GM18868 (cell line): ENCODE data around the gene PHF2.
"Not testable (repeated sequence)": the region's sequence is repeated elsewhere in the genome, so short reads cannot be mapped to it uniquely, and the experiment has no call there.

ENCODE experiments used
- ATAC-seq: cut with Tn5 transposase; IDR thresholded peaks from one replicate; pipeline ENCODE4 v1.9.1; 2021; ENCODE audit warnings: mild to moderate bottlenecking, moderate library complexity; ENCODE audit not compliant: unreplicated experiment

PHF2 gene

DNA sequence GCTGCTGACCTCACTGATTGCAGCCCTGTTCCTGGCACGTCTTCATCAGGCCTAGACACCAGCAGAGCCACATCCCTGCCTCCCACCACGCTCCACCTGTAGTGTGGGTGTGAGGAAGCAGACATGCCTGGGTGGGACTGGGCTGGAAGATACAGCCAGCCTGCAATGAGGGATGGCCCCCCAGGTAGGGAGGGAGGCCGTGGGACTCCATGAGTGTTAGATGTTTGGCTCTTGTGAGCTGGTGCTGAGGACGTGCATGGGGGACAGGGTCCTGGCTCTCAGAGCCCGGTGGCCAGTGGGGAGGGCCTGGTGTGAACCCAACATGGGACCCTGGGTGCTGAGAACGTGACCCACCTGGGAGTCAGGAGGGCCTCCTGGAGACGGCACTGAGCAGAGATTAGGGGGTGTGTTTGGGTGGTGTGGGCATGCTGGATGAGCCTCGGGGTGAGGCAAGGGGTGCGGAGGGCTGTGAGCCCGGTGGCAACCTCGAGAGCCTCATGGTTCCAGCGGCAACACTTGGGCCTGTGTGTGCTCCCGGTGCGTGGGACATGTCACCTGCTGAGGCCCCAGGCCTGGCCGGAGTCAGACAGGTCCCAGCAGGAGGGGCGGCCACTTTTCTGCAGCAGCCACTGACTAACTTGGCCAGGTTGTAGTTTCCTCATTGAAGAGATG, 87.6 kb downstream of the PHF2 start:
- ATAC-seq, result no peak

DNA sequence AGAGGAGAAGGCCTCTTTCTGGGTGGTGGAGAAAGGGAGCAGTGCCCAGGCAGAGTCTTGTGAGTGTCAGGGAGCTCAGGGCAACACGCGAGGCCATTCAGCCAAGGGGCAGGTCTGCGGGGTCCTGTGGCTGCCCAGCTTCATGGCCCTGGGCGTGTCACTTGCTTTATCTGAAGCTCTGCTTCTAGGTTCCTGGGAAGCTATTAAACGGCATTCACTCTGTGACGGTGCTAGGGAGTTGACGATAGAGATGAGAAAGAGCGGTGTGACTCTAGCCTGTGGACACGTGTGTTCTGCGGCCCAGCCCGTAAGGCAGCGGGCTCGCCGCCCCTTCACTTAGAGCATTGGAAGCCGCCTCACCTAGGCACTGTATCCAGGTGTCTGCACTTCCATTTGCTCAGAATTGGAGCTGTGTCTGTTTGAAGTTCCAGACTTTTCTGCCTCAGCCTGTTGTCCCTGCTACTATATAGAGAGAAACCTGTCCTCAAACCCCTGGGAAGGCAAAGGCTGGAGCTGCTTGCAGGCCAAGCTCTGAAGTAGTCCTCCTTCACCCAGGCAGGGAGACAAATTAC, 88.3 kb downstream of the PHF2 start:
- ATAC-seq, result no peak

DNA sequence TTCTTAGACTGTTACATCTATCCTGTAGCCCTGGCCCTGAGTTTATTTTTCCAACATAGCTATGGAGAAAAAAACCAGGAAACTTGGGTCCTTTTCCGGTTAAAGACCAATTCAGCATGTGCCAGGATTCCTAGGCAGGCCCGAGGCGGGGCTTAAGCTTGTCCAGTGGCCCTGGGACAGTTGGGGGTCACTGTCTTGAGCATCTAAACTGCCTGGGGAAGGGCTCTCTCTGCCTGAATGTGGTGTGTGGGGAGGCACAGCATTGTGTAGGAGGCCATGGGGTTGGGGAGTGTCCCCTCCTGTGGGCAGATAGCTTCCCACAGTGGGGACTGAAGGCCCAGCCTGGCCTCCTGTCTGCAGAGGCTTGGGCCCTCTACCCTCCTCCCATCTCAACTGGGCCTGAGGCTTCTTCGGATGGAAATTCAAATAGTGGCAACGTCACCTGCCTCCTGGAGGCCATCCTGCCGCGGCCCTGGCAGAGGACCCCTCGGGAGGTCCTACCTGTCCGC, 88.8 kb downstream of the PHF2 start:
- ATAC-seq, result no peak

DNA sequence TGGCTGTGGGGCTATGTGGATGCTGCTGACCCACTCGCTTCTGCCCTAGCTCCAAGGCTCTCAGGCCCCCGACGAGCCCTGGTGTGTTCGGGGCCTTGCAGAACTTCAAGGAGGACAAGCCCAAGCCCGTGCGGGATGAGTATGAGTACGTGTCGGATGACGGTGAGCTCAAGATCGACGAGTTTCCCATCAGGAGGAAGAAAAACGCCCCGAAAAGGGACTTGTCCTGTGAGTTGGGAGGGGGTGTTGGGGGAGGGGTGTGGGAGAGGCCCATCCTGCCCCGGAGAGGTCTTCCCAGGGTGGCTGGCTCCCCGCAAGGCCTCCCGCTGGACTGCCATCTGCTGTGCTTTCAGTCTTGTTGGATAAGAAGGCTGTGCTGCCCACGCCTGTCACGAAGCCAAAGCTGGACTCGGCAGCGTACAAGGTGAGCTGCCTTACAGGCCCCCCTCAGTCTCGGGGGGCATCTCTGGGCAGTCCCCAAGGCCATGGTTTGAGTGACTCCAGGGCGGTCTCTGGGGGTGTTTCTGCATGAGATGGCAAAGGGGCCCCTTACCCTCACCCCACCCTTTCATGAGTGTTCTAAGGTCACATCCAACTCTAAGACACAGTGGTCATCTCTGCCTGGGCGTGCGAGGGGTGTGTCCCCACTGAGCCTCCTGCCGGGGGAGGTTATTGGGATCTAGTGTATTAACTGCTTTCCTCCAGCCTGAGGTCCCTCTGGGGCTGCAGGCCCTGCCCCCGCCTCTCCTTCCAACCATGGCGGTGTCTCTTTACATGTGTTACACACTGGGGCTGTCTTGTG, 89.5 kb downstream of the PHF2 start:
- ATAC-seq, result no peak

DNA sequence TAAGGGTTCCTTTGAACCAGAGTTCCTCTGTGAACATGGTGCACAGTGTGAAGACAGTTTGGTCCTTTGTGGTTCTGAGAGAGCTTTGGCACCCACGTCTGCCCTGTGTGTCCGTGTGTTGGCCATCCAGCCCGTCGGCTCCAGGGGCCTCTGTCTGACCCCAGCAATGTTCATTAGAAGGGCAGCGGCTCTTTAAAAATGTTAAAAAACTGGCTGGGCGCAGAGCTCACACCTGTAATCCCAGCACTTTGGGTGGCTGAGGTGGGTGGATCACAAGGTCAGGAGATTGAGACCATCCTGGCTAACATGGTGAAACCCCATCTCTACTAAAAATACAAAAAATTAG, 90.0 kb downstream of the PHF2 start:
- not testable (repeated sequence) for ATAC-seq

DNA sequence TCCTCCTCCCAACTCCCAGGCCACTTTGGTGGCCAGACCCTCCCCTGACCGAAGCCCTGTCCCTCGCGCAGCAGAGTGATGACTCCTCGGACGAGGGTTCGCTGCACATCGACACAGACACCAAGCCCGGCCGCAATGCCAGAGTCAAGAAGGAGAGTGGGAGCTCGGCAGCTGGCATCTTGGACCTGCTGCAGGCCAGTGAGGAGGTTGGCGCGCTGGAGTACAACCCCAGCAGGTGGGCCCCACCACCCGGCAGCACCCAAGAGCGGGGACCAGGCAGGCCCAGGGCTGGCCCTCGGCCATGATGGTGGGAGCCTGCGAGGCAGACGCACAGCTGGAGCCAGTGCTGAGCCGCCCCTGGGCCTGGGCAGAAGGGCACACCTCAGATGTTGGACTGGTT, 90.6 kb downstream of the PHF2 start:
- no peak for ATAC-seq

DNA sequence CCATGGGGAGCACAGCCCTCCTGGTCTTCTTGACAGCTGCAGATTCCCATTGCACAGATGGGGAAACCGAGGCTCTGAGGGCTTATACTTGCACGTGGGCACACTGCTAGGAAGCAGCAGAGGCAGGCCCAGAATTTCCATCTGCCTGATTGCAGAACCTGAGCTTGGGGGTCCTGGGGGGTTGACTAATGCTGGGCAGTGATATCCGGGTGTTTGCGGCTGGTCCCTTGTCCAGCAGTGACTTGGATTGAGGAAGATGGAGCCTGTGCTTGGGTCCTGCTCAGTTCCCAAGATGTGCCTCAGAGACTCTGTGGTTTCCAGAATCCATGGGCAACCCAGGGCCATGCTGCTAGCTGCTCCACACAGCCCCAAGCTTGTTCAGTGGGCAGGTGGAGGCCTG, 91.2 kb downstream of the PHF2 start:
- no peak for ATAC-seq

DNA sequence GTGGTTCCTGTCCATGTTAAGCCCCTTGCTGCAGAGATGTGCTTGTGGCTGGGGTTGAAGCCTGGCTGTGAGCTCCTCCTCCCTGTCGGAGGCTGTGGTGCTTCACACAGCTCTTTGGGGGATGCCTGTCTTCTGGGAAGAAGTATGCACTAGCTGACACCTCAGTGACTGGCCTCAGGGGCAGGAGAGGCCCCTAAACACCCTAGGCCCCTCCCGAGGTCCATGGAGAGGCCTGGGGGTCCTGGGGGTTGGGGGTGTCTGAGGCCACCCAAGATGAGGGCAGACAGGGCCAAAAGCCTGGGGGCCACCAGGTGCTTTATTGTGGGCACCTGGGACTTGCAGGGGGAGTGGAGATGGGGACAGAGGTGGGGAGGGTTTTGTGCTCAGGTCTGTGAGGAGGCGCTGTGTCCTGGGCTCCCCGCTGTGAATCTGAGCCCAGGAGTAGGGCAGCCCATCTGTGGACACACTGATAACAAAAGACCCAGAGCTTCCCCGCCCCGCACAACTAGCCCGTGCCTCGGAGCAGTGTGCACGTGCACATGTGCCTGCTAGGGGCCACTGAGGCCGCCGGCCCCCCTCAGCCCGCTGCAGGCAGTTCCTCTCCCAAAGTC, 92.0 kb downstream of the PHF2 start:
- ATAC-seq, result no peak

DNA sequence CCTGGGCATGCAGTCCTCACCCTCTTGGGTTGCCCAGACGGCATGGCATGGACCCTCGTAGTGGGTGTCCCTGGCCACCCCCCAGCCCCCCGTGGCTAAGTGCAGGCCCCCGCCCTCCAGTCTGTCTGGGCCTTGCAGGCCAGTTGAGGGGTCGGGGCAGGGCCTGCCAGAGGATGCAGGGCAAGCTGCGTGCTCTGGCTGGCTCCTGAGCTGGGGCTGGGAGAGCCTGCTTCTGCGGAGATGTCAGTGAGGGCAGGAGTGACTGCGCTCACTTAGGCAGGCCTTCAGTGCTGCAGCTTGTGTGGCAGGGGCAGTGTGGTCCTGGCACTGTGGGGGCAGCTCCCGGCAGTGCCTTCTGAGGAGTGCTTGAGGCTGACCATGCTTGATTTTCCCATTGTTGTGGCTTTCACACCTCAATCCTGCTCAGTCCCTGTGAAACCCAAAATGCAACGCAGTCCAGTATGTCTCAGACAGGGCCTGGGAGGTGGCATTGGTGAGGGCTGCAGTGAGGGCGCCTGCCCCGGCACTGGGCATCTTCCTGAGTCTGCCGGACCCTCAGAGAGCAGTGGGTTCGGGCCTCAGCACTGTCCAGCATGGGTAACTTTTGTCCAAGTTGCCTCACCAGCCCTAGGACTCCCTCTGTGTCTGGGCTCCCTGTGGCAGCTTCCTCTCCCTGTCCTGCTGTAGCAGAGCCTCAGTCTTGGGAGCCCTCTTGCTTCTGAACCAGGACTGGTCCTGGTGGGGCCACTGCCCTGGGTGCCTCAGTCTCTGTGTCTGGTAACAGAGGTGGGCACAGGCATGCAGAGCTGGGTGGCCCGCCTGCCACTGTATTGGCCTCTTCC, 93.0 kb downstream of the PHF2 start:
- ATAC-seq, result no peak

DNA sequence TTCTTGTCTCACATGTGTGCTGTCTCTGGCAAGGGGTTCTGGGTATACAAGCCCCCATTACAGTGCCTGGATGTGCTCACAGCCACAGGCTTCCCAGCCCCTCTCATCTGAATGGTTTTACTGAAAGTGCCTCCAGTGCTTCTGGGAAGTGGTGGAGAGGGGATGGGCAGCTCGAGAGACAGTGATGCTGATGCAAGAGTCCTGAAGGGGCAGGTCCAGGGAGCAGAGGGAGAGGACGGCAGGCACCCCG, 93.5 kb downstream of the PHF2 start:
- ATAC-seq, result no peak

DNA sequence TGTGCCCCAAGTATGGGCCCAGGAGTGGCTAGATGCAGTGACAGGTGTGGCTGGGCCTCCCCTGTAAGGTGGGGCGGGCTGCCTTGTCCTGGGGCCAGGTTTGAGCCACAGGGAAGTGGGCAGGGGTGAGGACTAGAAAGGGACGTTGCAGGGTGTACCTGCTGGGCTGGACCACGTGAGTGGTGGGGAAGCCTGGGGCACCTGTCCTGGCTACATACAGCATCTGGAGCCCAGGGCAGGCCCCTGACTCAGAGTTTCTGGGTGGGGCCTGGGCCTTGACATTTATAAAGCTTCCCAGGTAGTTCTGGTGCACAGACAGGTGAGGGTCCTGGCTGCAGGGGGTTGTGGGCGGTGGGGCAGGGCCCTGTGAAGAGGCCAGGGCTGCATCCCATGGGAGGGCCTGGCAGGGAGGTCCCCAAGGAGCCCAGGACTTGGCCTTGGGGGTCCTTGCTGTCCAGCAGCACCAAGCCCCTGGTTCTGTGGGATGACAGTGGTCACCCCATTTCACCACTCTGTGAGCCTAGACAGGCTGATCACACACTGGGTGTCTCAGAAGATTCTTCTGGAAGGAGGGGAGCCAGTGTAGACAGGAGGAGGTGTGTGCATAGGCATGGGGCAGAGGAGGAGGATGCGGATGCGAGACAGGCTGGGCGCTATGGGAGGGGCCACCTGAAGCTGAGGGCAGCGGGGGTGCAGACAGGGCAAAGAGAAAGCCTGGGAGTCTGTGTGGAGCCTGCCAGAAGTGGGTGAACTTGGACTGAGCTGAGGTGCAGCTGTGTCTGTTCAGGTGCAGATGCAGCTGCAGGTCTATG, 94.0 kb downstream of the PHF2 start:
- no peak for ATAC-seq

DNA sequence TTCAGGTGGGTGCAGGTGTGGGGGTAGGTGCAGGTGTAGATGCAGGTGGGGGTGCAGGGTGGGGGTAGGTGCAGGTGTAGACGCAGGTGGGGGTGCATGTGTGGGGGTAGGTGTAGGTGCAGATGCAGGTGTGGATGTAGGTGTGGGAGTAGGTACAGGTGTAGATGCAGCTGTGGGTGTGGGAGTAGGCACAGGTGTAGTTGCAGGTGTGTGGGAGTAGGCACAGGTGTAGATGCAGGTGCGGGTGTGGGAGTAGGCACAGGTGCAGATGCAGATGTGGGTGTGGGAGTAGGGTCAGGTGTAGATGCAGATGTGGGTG, 94.6 kb downstream of the PHF2 start:
- no peak for ATAC-seq

DNA sequence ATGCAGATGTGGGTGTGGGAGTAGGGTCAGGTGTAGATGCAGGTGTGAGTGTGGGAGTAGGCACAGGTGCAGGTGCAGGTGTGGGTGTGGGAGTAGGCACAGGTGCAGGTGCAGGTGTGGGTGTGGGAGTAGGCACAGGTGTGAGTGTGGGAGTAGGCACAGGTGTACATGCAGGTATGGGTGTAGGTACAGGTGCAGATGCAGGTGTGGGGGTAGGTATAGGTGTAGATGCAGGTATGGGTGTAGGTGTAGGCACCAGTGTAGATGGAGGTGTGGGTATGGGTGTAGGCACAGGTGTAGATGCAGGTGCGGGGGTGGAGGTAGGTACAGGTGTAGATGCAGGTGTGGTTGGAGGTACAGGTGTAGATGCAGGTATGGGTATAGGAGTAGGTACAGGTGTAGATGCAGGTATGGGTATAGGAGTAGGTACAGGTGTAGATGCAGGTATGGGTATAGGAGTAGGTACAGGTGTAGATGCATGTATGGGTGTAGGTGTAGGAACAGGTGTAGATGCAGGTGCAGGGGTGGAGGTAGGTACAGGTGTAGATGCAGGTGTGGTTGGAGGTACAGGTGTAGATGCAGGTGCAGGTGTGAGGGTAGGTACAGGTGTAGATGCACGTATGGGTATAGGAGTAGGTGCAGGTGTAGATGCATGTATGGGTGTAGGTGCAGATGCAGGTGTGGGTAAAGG, 96.1 kb downstream of the PHF2 start:
- not testable (repeated sequence) for ATAC-seq

DNA sequence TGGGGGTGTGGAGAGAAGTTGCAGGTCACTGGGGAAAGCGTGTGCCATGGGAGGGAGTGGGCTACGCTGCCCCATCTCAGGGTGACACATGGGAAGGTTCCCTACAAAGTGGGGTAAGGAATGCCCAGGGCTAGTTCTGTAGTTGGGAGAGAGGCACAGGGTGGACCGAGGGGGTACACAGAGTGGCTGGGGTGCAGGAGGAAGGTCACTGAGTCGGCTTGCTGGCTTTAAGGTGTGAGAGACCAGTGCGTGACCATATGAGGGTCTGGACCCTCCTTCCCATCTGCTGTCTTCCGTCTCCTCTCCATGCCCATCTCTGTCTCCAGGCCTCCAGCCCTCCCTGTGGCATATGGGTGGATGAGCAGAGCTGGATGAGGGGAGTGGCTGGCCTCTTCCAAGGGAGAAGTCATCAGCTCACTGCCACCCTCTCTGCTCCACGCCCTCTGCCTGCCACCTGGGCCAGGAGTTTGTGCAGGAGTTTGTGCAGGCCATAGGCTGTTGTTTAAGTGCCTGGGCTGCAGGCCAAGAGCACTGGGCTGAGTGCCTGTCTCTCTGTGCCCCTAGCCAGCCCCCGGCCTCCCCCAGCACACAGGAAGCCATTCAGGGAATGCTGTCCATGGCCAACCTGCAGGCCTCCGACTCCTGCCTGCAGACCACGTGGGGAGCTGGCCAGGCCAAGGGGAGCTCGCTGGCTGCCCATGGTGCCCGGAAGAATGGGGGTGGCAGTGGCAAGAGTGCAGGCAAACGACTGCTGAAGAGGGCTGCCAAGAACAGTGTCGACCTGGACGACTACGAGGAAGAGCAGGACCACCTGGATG, 96.8 kb downstream of the PHF2 start:
- ATAC-seq, result no peak

DNA sequence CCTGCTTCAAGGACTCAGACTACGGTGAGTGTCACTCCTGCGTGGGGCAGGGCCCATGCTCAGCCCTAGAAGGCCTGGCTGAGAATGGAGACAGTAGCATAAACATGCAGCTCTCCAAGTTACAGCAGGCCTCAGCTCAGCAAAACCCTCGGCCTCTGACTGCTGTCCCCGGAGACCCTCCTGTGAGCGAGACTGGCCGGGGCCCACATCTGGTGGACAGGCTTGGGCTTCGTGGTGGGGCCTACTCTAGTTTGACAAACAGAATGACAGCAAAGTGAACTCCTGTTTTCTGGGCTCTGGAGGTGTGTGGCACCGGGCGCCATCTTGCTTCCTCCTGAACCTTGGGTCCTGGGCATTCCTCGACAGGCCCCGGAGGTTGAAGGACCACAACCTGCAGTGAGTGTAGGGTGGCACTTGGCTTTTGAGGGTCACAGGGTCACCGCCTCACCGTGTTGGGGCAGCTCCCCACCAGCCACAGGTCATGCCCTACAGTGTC, 97.5 kb downstream of the PHF2 start:
- ATAC-seq, result no peak

DNA sequence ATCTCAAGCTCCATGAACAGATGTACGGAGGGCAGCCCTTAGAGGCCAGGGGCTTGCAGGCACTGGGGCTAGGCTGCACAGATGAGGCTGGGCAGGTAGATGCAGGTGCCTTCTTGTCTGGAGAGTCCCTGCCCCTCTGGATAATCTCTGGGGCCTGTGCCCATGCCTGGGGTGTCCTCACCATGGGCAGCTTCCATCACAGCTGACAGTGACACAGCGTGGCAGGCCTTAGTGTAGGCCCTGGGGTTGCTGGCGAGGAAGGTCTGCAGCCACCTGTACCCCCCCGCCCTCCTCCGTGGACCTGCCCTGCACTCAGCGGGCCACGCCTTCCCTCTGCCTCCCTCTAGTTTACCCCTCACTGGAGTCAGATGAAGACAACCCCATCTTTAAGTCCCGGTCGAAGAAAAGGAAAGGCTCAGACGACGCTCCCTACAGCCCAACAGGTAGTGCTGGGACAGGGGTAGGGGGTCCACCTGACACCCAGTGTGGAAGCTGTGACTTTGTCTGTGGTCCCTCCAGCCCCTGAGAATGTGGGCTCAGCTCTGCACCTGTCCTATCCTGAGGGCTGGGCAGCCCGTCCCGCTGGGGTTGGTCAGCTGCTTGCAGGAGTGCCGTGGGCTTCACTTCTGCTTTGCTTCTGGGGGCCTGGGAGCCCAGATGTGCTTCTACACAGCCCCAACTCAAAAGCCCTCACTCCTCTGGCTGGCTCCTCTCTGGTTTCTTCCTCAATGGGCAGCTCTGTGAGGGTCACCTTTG, 98.4 kb downstream of the PHF2 start:
- no peak for ATAC-seq

DNA sequence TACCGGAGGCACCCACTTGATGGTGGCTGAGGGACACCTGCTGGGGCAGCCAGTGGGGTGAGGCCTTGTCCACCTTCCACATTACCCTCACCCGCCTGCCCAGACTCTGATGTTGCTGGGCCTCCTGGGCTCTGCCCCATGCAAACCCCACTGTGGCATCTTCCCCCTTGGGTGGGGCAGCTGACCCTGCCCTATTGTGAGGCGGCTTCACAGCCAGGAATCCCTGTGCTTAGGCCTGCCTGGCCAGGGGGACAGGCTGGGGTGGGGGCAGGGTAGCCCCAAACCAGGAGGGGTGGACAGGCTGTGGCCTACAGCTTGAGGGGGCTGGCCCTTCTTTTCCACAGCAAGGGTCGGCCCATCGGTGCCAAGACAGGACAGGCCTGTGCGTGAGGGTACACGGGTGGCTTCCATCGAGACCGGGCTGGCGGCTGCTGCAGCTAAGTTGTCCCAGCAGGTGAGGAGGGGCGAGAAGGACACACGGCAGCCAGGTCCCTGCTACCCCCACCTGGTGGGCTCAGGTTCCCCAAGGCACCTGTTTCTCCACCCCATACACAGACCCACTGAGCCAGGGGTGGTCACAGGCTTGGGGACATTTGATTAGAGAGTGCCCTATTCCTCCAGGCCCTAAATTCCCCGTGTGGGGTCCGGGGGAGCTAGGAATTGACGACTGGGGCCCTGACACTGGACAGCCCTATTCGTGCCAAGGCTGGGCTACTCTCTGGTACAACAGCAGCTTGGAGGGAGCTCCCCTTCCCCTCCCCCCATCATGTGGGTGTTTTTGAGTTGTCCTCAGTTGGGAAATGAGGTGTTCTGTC, 99.2 kb downstream of the PHF2 start:
- ATAC-seq, result no peak
